ENCODE data around the gene ERMN. TPM values are rescaled to one million over a fixed set of nuclear protein-coding genes. Genes with fewer than 3 reads are reported as not detected.

The ERMN gene
- total RNA-seq, 1 experiment from 2014 or later: 0.59 TPM

GRCh38 chr2:157334335-157334734, 8.7 kb upstream of the ERMN start (continued):
- TF ChIP-seq, protein P1, sequence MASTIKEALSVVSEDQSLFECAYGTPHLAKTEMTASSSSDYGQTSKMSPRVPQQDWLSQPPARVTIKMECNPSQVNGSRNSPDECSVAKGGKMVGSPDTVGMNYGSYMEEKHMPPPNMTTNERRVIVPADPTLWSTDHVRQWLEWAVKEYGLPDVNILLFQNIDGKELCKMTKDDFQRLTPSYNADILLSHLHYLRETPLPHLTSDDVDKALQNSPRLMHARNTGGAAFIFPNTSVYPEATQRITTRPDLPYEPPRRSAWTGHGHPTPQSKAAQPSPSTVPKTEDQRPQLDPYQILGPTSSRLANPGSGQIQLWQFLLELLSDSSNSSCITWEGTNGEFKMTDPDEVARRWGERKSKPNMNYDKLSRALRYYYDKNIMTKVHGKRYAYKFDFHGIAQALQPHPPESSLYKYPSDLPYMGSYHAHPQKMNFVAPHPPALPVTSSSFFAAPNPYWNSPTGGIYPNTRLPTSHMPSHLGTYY (CRISPR knock-in tag; IDR thresholded peaks at IDR 0.05): no peak
- TF ChIP-seq E2F5 (CRISPR knock-in tag; IDR thresholded peaks at IDR 0.05): no peak

DNA sequence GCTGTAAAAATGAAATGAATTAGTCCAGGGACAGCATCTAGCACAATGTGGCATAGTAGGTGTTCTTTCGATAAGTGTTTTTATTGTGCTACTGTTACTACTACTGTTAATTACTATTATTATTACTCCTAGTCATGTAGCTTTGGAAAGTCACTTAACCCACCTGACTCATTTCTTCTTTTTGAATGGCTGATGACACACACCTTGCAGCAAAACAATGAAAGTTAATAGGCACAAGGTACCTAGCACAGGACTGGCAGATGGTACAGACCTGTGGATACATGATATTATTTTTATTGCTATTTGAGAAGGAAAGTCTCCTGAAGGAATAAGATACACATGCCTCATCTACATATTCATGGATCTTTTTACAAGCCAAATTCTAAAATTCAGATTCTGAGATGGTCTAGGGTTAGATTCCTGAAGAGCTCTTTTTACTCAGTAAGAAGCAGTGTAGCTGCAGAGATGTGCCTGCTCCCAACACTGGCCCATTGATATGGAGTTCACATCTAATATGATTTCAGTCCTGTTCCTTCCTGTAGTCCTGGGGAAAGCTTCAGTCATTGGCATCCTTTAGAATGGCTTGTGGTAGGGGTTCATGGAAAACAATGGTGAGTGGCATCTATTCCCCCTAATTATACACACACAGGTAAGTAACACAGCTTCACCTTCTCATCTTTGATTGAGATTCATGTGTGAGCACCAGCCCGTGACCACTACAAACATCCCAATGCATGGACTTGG, 7.9 kb upstream of the ERMN start:
- POLR2A ChIA-PET: no interaction called here
- ATAC-seq (no peak), DNase-seq (ENCODE audit: low spot score) (no peak)
- Mint-ChIP-seq H3K4me3 (no peak overlapping the region), H3K9me3 (no peaks in the 10 kb centered on the region), H3K27ac (no peak overlapping the region), H3K4me1 (peaks cover 3% of the 10 kb centered on the region), H3K27me3 (ENCODE audit: low read depth) (no peaks in the 10 kb centered on the region), H3K36me3 (no peaks in the 10 kb centered on the region)
- TF ChIP-seq, protein P2, sequence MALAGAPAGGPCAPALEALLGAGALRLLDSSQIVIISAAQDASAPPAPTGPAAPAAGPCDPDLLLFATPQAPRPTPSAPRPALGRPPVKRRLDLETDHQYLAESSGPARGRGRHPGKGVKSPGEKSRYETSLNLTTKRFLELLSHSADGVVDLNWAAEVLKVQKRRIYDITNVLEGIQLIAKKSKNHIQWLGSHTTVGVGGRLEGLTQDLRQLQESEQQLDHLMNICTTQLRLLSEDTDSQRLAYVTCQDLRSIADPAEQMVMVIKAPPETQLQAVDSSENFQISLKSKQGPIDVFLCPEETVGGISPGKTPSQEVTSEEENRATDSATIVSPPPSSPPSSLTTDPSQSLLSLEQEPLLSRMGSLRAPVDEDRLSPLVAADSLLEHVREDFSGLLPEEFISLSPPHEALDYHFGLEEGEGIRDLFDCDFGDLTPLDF (CRISPR knock-in tag; IDR thresholded peaks at IDR 0.05): no peak
- TF ChIP-seq GRHL2 (CRISPR knock-in tag; IDR thresholded peaks at IDR 0.05; ENCODE audit: insufficient replicate concordance, severe bottlenecking): no peak
- TF ChIP-seq, protein P3, sequence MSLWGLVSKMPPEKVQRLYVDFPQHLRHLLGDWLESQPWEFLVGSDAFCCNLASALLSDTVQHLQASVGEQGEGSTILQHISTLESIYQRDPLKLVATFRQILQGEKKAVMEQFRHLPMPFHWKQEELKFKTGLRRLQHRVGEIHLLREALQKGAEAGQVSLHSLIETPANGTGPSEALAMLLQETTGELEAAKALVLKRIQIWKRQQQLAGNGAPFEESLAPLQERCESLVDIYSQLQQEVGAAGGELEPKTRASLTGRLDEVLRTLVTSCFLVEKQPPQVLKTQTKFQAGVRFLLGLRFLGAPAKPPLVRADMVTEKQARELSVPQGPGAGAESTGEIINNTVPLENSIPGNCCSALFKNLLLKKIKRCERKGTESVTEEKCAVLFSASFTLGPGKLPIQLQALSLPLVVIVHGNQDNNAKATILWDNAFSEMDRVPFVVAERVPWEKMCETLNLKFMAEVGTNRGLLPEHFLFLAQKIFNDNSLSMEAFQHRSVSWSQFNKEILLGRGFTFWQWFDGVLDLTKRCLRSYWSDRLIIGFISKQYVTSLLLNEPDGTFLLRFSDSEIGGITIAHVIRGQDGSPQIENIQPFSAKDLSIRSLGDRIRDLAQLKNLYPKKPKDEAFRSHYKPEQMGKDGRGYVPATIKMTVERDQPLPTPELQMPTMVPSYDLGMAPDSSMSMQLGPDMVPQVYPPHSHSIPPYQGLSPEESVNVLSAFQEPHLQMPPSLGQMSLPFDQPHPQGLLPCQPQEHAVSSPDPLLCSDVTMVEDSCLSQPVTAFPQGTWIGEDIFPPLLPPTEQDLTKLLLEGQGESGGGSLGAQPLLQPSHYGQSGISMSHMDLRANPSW (CRISPR knock-in tag; conservative IDR thresholded peaks at IDR 0.05; ENCODE audit: low read depth): no peak
- no peak for TF ChIP-seq MYBL2 (CRISPR knock-in tag; IDR thresholded peaks at IDR 0.05)
- TF ChIP-seq, protein P4, sequence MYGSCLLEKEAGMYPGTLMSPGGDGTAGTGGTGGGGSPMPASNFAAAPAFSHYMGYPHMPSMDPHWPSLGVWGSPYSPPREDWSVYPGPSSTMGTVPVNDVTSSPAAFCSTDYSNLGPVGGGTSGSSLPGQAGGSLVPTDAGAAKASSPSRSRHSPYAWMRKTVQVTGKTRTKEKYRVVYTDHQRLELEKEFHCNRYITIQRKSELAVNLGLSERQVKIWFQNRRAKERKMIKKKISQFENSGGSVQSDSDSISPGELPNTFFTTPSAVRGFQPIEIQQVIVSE (CRISPR knock-in tag; IDR thresholded peaks at IDR 0.05; ENCODE audit: borderline replicate concordance): no peak
- no peak for TF ChIP-seq EMX1 (CRISPR knock-in tag; IDR thresholded peaks at IDR 0.05)
- no peak for TF ChIP-seq FOXP1 (CRISPR knock-in tag; IDR thresholded peaks at IDR 0.05; ENCODE audit: borderline replicate concordance)
- TF ChIP-seq ATF3 (CRISPR knock-in tag; conservative IDR thresholded peaks at IDR 0.05): no peak
- TF ChIP-seq NFATC4 (CRISPR knock-in tag; IDR thresholded peaks at IDR 0.05): no peak
- TF ChIP-seq JAZF1 (CRISPR knock-in tag; IDR thresholded peaks at IDR 0.05): no peak
- TF ChIP-seq ZNF121 (CRISPR knock-in tag; IDR thresholded peaks at IDR 0.05): no peak
- TF ChIP-seq ESRRA (CRISPR knock-in tag; IDR thresholded peaks at IDR 0.05; ENCODE audit: borderline replicate concordance): no peak
- CTCF ChIA-PET: interaction anchor here (1.1 to 1.9 kb wide), 2 partner anchors 28 to 31 kb away, joined by 3 to 10 read pairs; no protein-coding TSS in a partner anchor

DNA sequence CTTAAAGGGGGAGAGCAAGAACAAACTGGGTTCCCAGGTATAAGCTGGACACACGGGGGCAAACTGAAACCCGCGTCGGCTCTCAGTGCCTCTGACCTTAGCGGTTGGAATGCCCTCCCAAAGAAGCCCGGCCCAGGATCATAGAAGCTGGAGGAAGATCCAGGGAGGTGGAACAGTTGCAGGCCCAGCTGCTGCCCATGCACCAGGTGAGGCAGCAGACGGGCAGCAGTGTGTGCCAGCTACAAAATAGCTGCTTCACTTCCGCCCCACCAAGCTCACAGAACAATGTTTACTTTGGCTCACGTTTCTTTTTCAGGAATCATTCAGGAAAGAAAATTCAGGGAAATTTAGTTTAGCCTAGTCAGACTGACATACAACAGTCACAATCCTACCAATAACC, 3.9 kb upstream of the ERMN start:
- ChIA-PET POLR2A (no interaction called here), CTCF (interaction anchor here (1.0 to 1.7 kb wide), 4 partner anchors 8 to 124 kb away, joined by 3 to 6 read pairs (median 3); no protein-coding TSS in a partner anchor)
- no peaks in the 10 kb centered on the region for H3K9me3 Mint-ChIP-seq
- ATAC-seq: no peak
- no peak overlapping the region for H3K27ac Mint-ChIP-seq
- no peak overlapping the region for H3K4me3 Mint-ChIP-seq
- no peak for DNase-seq (ENCODE audit: low spot score)
- H3K36me3 Mint-ChIP-seq: no peaks in the 10 kb centered on the region
- peaks cover 23% of the 10 kb centered on the region for H3K4me1 Mint-ChIP-seq
- H3K27me3 Mint-ChIP-seq (ENCODE audit: low read depth): no peaks in the 10 kb centered on the region
- TF ChIP-seq FOXP1 (CRISPR knock-in tag; IDR thresholded peaks at IDR 0.05; ENCODE audit: borderline replicate concordance) (no peak), ATF1 (CRISPR knock-in tag; IDR thresholded peaks at IDR 0.05) (no peak), CTCF (IDR thresholded peaks at IDR 0.05) (no peak), HMGA2 (CRISPR knock-in tag; IDR thresholded peaks at IDR 0.05) (no peak), NFYB (CRISPR knock-in tag; conservative IDR thresholded peaks at IDR 0.05; ENCODE audit: low read depth) (no peak), PREB (CRISPR knock-in tag; IDR thresholded peaks at IDR 0.05; ENCODE audit: borderline replicate concordance) (no peak)
- TF ChIP-seq, protein P4 (CRISPR knock-in tag; IDR thresholded peaks at IDR 0.05; ENCODE audit: borderline replicate concordance): no peak
- TF ChIP-seq, protein P2 (CRISPR knock-in tag; IDR thresholded peaks at IDR 0.05): no peak

Measured in WTC11 (cell line).